Chondrocyte (in vitro differentiated cells): Measurements from ENCODE around the gene PTK7. TPM values are rescaled to one million over a fixed set of nuclear protein-coding genes. Genes with fewer than 3 reads are reported as not detected.

Source experiments
- DNase-seq: peaks from one replicate; pipeline ENCODE4 v3.0.0; 2021; ENCODE audit warnings: mixed read lengths, low spot score
- H3K27ac Mint-ChIP-seq: one replicate; pipeline ENCODE4 v1.8.0; 2021; ENCODE audit warnings: mild to moderate bottlenecking, moderate library complexity, mixed read lengths; ENCODE audit not compliant: unreplicated experiment
- H3K27me3 Mint-ChIP-seq: 2 replicates; pipeline ENCODE4 v1.8.0; 2021; ENCODE audit warnings: low read depth, mixed read lengths
- H3K36me3 Mint-ChIP-seq: 2 replicates; pipeline ENCODE4 v1.8.0; 2021; ENCODE audit warnings: low read depth, mixed read lengths
- H3K4me1 Mint-ChIP-seq: 2 replicates; pipeline ENCODE4 v1.8.0; 2021; ENCODE audit warnings: low read depth, mild to moderate bottlenecking, mixed read lengths
- H3K4me3 Mint-ChIP-seq: one replicate; pipeline ENCODE4 v1.8.0; 2021; ENCODE audit warnings: mild to moderate bottlenecking, moderate library complexity, mixed read lengths; ENCODE audit not compliant: unreplicated experiment
- H3K9me3 Mint-ChIP-seq: 2 replicates; pipeline ENCODE4 v1.8.0; 2021; ENCODE audit warnings: low read depth, mixed read lengths
- total RNA-seq: library from RNA; stranded (reverse); gene quantifications from 3 replicates; pipeline ENCODE4 v1.2.1, GENCODE V29; 2021
- TF ChIP-seq, protein P1 (sequence below): fragments of 200-600 bp; sonication (generic); IDR thresholded peaks from 2 replicates; pipeline ENCODE4 v1.5.0; 2021; ENCODE audit warnings: antibody characterized with exemption, mild to moderate bottlenecking, moderate library complexity

The PTK7 gene
- total RNA-seq, 1 donor from 2014 or later, result 288 TPM

DNA sequence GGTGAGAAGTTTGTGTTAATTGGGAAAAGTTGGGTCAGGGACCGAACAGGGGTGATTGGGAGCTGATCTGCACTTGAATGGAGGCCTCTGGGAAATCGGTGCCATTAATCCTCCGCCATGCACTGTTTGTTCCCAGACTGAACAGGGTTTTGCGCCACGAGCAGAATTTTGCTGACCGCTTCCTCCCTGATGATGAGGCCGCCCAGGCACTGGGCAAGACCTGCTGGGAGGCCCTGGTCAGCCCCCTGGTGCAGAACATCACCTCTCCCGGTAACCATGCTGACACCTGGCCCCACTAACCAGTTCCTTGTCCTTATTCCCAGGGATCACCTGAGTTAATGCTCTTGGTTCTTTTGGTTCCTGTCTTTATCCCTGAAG is 127.6 kb downstream of the PTK7 start:
- Mint-ChIP-seq H3K36me3 (peaks cover 33% of the 10 kb centered on the region), H3K9me3 (peaks cover 4% of the 10 kb centered on the region)

DNA sequence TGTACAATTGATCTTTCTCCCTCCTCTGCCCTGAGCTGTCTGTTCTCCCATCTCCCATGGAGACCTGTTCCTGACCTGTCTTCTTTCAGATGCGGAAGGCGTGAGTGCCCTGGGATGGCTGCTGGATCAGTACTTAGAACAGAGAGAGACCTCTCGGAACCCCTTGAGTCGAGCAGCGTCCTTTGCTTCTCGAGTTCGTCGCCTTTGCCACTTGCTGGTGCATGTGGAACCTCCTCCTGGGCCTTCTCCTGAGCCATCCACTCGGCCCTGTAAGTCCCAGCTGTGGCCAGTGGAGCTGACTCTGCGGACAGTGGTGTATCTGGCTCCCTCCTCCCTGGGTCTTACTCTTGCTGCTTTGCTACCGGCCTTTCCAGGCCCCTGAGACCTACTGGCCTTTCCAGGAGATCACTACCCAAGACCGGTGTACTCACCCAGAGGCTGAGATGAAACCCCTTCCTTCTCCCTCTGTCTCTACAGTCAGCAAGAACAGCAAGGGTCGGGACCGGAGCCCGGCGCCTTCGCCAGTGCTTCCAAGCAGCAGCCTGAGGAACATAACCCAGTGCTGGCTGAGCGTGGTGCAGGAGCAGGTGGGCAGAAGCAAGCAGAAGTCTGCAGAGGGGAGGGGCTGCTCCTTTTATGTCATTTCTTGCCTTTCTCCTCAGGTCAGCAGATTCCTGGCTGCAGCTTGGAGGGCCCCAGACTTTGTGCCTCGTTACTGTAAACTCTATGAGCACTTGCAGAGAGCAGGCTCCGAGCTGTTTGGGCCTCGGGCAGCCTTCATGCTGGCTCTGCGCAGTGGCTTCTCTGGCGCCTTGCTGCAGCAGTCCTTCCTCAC is 128.4 kb downstream of the PTK7 start:
- H3K27ac Mint-ChIP-seq, result no peak overlapping the region
- H3K4me3 Mint-ChIP-seq, result no peak overlapping the region
- TF ChIP-seq, protein P1, sequence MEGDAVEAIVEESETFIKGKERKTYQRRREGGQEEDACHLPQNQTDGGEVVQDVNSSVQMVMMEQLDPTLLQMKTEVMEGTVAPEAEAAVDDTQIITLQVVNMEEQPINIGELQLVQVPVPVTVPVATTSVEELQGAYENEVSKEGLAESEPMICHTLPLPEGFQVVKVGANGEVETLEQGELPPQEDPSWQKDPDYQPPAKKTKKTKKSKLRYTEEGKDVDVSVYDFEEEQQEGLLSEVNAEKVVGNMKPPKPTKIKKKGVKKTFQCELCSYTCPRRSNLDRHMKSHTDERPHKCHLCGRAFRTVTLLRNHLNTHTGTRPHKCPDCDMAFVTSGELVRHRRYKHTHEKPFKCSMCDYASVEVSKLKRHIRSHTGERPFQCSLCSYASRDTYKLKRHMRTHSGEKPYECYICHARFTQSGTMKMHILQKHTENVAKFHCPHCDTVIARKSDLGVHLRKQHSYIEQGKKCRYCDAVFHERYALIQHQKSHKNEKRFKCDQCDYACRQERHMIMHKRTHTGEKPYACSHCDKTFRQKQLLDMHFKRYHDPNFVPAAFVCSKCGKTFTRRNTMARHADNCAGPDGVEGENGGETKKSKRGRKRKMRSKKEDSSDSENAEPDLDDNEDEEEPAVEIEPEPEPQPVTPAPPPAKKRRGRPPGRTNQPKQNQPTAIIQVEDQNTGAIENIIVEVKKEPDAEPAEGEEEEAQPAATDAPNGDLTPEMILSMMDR, result no peak
- H3K36me3 Mint-ChIP-seq, result peaks cover 33% of the 10 kb centered on the region
- peaks cover 4% of the 10 kb centered on the region for H3K9me3 Mint-ChIP-seq
- no peaks in the 10 kb centered on the region for H3K27me3 Mint-ChIP-seq
- peak; percentile 90 for DNase-seq
- no peaks in the 10 kb centered on the region for H3K4me1 Mint-ChIP-seq

More for the DNA sequence above, 127.6 kb downstream of the PTK7 start:
- H3K27ac Mint-ChIP-seq, result no peak overlapping the region
- no peaks in the 10 kb centered on the region for H3K4me1 Mint-ChIP-seq
- H3K27me3 Mint-ChIP-seq, result no peaks in the 10 kb centered on the region
- TF ChIP-seq, protein P1, result no peak
- no peak overlapping the region for H3K4me3 Mint-ChIP-seq
- peak; percentile 44 for DNase-seq

GRCh38 chr6:43205849-43206248 is 129.7 kb downstream of the PTK7 start:
- peak; percentile 62 for DNase-seq
- Mint-ChIP-seq H3K36me3 (peaks cover 26% of the 10 kb centered on the region), H3K9me3 (peaks cover 4% of the 10 kb centered on the region), H3K4me3 (no peak overlapping the region), H3K4me1 (no peaks in the 10 kb centered on the region), H3K27me3 (no peaks in the 10 kb centered on the region), H3K27ac (no peak overlapping the region)
- TF ChIP-seq, protein P1, result no peak

GRCh38 chr6:43207286-43207685 is 131.2 kb downstream of the PTK7 start:
- no peak for DNase-seq
- H3K9me3 Mint-ChIP-seq, result peaks cover 4% of the 10 kb centered on the region
- H3K27me3 Mint-ChIP-seq, result no peaks in the 10 kb centered on the region
- no peak overlapping the region for H3K4me3 Mint-ChIP-seq
- TF ChIP-seq, protein P1, result no peak
- H3K4me1 Mint-ChIP-seq, result peaks cover 3% of the 10 kb centered on the region
- H3K36me3 Mint-ChIP-seq, result peaks cover 21% of the 10 kb centered on the region
- no peak overlapping the region for H3K27ac Mint-ChIP-seq

Other genes with a start within 250 kb of the PTK7 start
- 56.4 to 62.7 TPM (median 58.6 TPM) in 3 replicates for gene RPL7L1, start 196.7 kb upstream of the PTK7 start, total RNA-seq
- gene PTCRA, start 160.3 kb upstream of the PTK7 start, total RNA-seq, result not detected in 3 replicates
- 41.0 to 57.9 TPM (median 45.5 TPM) in 3 replicates for gene CNPY3, start 146.8 kb upstream of the PTK7 start, total RNA-seq
- 0.53 TPM in 1 of 3 replicates, not detected in the others for gene GNMT, start 115.6 kb upstream of the PTK7 start, total RNA-seq
- 16.0 to 30.5 TPM (median 17.0 TPM) in 3 replicates for gene PEX6, start 97.1 kb upstream of the PTK7 start, total RNA-seq
- 34.0 to 40.4 TPM (median 39.3 TPM) in 3 replicates for gene PPP2R5D, start 91.7 kb upstream of the PTK7 start, total RNA-seq
- 71.1 to 86.2 TPM (median 71.6 TPM) in 3 replicates for gene MEA1, start 62.4 kb upstream of the PTK7 start, total RNA-seq
- gene KLHDC3, start 62.1 kb upstream of the PTK7 start, total RNA-seq, result 66.3 to 96.9 TPM (median 90.3 TPM) in 3 replicates
- 58.6 to 75.2 TPM (median 63.2 TPM) in 3 replicates for gene RRP36, start 54.7 kb upstream of the PTK7 start, total RNA-seq
- gene CUL7, start 22.5 kb upstream of the PTK7 start, total RNA-seq, result 53.6 to 64.8 TPM (median 54.3 TPM) in 3 replicates
- gene MRPL2, start 16.9 kb upstream of the PTK7 start, total RNA-seq, result 42.6 to 46.6 TPM (median 42.9 TPM) in 3 replicates
- 30.0 to 37.0 TPM (median 32.3 TPM) in 3 replicates for gene KLC4, start 16.7 kb upstream of the PTK7 start, total RNA-seq
- gene SRF, start 95.0 kb downstream of the PTK7 start, total RNA-seq, result 42.2 to 43.9 TPM (median 42.7 TPM) in 3 replicates
- gene CUL9, start 105.9 kb downstream of the PTK7 start, total RNA-seq, result 17.5 to 36.6 TPM (median 19.8 TPM) in 3 replicates
- gene DNPH1, start 153.2 kb downstream of the PTK7 start, total RNA-seq, result 22.8 to 34.1 TPM (median 24.5 TPM) in 3 replicates
- gene TTBK1, start 167.2 kb downstream of the PTK7 start, total RNA-seq, result 0.07 TPM in 1 of 3 replicates, not detected in the others
- gene SLC22A7, start 221.9 kb downstream of the PTK7 start, total RNA-seq, result not detected in 3 replicates
- 0.47 to 0.94 TPM (median 0.72 TPM) in 3 replicates for gene CRIP3, start 232.5 kb downstream of the PTK7 start, total RNA-seq